Jurkat, Clone E6-1 (cell line): ENCODE measurements around the gene DBN1. TPM values are rescaled to one million over a fixed set of nuclear protein-coding genes. Genes with fewer than 3 reads are reported as not detected.

ENCODE experiments used
- DNase-seq: peaks from one replicate; pipeline ENCODE4 v3.0.0-alpha.2; 2011; ENCODE audit warnings: low read depth, low spot score
- H3K4me3 ChIP-seq: 2 replicates; pipeline ENCODE4 v1.5.1; 2011; ENCODE audit warnings: mild to moderate bottlenecking, low read length, control low read depth, moderate library complexity
- polyA plus RNA-seq: library from polyadenylated mRNA; unstranded; fragments of >200 nt; gene quantifications from one replicate; pipeline ENCODE4 v1.2.1, GENCODE V29; 2012; ENCODE audit warnings: missing spikeins; ENCODE audit not compliant: insufficient read length, insufficient read depth

DBN1 gene
- 214 TPM for polyA plus RNA-seq

DNA sequence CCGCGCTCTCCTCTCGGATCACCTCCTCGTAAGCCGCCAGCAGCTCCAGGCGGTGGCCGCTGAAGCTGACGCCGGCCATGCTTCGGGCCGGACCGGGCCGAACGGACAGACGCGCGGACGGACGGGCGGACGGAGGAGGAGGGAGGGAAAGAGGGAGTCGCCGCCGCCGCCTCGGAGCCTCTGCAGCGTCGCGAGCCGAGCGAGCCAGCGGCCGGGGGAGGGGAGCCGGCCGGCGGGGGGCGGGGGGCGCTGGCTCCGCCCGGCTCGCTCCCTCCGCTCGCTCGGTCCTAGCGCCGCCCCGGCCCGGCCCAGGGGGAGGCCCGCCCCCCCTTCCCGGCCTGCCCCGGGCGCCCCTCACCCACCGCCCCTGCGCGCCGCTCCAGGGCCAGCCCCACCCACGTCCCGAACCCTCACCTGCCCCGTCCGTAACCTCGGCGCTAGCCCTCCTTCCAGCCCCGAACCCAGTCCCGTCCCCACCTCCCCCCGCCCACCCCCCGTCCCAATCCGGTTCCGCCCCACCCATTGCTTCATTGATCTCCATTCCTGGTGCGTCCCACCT lies at the start of gene DBN1:
Gene DBN1, minus strand, starts transcription at position 192 of the 559 bp plus-strand sequence. Its CDS starts 113 bp downstream, at position 79.
- DNase-seq = no peak

DNA sequence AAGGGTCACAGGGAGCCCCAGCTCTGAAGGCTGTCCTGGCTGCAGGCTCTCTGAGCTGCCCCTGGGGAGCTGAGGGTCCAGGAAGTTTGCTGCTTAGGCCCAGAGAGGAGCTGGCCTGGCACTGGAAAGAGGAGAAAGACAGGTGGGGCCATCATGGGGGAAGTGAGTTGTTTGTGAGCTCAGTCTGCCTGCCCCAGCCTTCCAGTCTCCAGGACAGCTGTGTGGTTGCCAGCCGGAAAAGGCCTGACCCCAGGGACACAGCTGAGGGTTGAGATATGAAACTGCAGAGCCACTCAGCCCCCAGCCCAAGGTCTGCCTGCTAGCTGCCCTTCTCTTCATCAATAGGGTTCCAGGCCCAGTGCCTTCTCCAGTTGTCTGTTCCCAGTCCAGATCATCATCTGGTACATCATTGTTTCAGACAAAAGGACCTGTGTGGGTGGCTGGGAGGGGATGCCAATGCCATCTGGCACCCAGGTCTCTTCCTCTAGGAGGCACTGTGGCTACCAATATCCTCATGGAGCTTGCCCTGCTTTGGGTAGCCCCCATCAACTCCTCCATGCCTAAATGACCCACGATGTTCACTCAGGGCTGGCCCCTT lies 47.6 kb upstream of the DBN1 start:
- DNase-seq = no peak

More for the DNA sequence above, at the start of gene DBN1:
- H3K4me3 ChIP-seq = peak within 1 kb of the TSS; percentile 76

DNA sequence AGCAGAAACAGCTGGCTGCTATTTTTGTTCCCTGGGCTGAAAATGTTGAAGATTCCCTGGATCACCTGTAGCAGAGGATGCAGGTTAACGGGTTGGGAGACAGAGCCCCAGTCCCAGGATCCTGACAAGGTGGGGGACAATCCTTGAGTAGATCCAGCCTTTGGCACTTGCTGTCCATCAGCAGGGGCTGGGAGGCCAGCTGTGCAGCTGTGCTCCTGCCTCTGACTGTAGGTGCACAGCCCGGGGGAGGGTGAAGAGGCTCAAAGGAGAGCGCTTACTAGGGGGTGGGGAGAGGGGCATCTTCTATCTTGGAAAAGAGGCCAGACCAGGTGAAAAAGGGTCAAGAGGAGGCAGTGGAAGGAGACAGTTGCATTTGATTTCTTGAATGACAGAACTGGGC lies 46.8 kb upstream of the DBN1 start:
- no peak overlapping the region for H3K4me3 ChIP-seq
- DNase-seq = no peak

More for the DNA sequence above, 47.6 kb upstream of the DBN1 start:
- no peak overlapping the region for H3K4me3 ChIP-seq

DNA sequence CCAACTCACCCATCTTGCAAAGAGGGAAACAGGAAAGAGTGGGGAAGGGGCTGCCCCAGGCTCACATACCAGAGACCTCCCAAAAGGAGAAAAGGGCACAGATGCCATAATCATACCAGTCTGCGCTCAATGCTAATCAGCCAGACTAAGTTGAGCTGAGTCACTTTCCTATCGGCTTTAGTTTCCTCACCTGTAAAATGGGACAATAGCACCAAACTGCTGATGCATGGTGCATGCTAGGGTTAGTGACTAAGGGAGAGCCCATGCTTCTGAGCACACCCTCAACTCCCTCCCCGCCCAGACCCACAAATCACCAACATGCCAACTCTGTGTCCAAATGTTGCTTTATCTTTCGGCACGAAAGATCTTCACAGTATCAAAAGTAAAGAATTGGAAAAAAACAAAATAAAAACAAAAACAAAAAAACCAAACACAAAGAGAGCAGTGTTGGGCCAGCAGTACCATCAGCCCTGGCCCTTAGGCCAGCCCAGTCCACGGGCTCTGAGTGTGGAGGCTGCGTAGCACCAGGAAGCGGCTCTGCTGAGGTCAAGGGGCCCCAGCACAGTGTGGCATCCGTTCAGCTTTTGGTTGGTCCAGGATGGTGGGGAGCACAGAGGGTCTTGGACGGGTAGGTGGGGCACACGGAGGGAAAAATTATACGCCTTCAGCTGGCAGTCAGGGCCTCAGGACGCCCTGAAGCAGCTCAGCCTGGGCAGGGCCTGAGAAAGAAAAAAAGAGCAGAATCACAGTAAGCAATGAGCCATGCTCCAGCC lies 46.2 kb upstream of the DBN1 start:
- DNase-seq = no peak
- H3K4me3 ChIP-seq = no peak overlapping the region

DNA sequence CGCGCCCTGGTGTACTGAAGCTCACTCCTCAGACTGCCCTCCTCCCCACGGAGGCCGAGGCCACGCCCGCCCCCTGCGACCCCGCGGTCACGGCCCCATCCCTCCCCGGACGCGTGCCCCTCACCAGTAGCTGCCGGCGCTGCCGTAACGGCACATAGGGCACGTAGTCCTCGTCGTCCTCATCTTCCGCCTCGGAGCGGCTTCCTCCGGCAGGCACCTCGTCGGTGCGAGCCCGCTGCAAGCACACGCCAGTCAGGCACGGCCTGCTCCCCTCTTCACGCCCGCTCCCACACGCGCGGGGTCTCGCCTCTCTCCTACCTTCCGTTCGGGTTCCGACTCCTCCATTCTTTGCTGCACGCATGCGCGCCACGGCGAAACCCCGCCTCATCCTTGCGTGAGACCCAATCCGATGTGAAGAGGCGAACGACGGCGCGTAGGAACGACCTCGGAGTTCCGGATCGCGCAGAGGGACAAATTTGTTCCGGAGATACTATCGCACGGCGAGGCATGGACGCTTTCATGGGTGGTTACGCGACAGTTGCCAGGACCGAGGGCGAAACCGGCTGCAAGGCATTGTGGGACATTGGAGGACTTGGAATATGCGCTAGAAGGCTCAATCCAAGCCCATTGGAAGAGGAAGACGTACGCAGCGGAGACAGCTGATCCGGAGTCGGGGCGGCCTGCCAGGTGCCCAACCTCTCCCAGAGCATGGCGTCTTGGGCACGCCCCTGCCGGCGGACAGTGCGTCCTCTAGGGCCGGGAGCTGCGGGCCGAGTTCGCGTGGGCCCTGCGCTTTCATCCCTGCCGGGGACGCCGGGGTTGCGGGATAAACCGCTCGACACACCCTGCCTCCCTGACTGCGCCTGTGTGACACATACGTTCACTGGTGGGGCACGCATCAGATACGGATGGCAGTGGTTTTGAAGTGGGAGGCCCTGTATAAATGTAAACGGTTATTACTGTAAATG lies 43.5 kb upstream of the DBN1 start, which contains the start of gene DDX41:
Gene DDX41, minus strand, starts transcription at position 361 of the 968 bp plus-strand sequence. Its CDS starts 16 bp downstream, at position 345.
- H3K4me3 ChIP-seq = peak within 1 kb of the TSS; percentile 99
- DNase-seq = peak; percentile 96

DNA sequence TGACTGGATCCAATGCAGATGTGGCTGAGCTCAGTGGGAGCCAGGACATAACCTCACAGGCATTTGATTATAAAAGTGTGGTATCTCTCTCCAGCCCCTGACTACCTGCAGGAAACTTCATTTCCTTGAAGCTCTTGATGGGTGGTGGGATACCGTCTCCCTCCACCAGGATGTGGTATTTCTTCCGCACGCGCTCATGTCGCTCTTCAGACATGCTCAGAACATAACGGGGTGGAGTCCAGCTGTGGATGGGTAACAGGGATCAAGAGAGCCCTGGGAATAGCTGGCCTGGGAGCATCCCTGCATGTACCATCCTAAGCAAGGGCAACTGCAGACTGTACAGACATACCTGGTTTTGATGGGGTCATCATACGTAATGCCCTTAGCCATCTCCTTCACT lies 42.1 kb upstream of the DBN1 start:
- H3K4me3 ChIP-seq = peak overlapping the region; percentile 99
- DNase-seq = peak; percentile 66

DNA sequence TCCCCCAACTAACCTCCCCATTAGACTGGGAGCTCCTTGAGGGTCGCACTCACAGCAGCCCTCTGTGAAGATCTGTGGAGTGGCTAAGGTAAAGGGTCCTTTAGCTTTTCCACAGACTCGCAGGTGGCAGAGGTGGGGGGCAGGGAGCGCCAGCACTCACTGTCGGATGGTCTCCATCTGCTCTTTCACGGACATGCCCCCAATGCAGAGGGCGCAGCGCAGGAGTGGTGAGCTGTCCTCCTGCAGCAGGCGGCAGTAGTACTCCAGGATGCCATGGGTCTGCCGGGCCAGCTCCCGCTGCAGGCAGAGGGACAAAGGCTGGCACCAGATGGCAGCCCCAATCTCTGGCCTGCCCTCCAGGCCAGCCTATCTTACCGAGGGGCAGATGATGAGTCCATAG lies 41.1 kb upstream of the DBN1 start:
- no peak overlapping the region for H3K4me3 ChIP-seq
- DNase-seq = no peak

DNA sequence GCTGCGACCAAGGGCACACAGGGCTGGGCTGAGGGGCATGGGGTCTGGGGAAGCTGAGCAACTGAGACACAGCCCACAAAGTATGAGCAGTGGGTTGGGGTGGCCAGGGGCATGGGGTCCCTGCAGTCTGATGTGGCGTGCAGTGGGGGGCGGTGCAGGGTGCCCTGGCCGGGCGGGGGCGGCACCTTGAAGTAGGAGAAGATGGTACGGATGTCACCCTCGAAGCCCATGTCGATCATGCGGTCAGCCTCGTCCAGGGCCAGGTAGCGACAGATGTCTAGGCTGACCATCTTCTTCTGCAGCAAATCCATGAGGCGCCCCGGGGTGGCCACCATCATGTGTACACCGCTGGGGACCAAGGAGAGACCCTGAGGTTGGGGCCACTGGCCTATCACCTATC lies 40.1 kb upstream of the DBN1 start:
- H3K4me3 ChIP-seq = no peak overlapping the region
- no peak for DNase-seq

DNA sequence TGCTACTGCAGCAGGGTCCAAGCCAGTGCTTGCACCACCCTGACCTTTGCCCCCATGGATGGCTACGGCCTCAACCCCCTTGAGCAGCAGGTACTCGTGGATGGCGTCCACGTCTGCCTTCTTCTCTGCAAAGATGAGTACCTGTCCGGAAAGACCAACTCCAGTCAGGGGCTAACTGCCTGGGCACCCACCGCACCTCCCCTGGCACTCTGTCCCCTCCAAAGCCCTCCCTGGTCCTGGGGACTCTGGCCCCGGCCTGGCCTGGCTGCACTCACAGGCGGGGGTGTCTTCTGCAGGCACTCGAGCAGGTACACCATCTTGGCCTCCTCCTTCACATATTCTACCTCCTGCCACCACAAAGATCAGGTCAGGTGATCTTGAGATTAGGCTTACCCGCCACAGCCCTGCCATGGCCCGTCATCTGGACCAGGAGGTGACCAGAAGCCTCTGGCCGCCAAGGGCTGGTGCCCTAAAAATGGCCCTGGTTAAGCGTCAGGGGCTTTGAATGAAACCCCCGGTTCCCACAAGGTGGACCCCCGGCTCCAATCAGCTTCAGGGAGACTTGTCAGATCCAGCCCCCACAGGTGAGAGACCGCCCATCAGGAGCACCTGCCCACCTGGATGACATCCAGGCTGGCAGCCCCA lies 39.4 kb upstream of the DBN1 start:
- no peak overlapping the region for H3K4me3 ChIP-seq
- DNase-seq = no peak

DNA sequence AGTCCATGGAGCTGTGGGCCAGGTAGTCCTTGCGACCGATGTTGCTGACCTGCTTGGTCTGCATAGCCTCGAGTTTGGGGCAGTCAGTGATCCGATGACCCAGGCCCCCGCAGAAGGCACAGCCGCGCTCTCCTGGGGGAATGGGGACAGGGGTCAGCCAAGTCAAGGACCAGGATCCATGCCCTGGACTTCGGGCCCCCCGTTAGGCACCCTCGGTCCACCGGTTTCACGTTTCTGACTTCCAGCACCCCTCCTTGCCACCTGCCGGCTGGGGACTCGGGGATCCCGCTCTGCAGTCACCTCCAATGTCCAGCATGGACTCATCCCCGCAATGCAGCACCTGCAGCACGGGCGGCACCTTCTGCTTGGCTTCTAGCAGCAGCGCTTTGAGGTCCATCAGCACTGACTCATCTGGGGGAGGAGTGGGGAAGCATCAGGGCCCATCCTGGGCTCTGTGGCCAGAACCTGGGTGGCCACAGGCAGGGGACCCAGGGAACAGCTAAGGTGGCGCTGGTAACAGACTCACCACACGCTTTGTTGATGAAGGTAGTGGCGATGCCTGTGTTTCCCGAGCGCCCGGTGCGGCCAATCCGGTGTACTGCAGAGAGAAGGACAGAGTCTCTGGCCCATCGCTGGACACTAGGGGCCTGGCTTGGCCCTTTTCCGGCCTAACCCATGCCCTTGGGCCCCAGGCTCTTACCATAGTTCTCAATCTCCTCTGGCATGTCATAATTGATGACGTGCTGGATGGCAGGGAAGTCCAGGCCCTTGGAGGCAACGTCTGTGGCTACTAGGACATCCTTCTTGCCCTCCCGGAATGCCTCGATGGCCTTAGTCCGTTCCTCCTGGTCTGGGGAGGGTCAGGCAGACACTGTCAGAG lies 38.6 kb upstream of the DBN1 start:
- H3K4me3 ChIP-seq = no peak overlapping the region
- DNase-seq = no peak

DNA sequence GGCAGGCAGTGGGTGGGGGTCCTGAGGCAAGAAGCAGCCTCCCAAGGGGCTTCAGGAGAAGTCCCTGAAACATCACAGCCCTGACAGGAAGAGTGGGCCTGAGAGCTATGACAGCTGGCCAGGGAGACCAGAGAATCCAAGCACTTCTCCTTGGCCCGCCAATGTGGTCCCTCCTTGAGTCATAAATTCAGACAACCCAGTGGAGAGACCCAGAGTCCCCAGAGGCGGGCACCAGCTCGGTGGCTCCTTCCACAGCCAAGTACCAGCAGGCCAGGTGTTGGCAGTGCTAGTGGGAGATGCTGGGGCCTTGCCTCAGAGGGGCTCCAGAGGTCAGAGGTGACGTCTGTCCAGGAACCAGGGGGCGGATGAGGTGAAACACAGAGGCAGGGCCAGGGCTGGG lies 37.7 kb upstream of the DBN1 start:
- no peak for DNase-seq
- no peak overlapping the region for H3K4me3 ChIP-seq

DNA sequence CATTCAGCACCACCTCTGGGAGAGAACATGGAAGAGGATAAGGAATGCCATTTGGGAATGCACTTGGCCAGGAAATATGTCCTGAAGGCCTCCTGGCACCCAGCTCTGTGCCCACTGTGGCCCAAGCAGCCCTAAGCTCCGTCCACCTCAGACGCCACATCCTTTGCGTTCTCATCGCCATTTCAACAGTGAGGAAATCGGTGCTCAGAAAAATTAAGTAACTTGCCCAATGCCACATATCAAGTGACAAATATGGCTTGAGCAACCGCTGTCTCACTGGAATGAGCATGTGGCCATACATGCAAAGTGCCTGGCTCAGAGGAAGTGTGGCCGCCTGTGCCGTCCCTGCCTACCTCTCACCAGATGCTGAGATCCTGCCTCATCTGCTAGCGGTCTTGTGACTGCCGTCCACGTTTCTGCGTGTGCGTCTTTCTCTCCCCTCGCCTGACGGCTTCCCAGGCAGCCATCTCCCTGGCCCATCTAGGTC lies 37.2 kb upstream of the DBN1 start:
- H3K4me3 ChIP-seq = no peak overlapping the region

DNA sequence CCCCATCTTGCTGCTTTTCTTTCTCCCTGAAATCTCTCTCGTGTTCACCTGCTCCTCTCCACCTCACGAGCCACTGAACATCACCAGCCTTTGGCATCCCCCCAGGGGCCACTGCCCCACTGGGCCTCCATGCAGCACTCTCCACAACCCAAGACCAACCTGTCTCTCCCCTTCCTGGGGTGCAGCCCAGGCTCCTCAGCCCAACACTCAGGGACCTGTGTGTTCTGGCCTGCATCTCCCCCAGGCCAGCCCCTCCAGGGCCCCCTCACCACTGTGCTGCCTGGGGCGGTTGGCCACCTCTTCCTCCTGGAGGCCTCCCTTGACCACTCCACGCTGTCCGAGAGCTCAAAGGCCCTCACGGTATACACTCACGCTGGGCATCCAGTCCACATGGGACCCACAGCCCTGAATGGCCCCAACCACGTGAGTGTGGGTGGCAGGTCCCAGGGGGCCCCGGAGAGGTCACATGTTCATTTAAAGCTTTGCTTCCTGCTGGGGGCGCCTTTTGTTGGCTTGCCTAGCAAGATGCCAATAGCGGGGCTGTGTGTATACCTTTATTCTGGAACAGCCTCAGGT lies 36.6 kb upstream of the DBN1 start:
- H3K4me3 ChIP-seq = no peak overlapping the region
- no peak for DNase-seq

More for the DNA sequence above, 37.2 kb upstream of the DBN1 start:
- DNase-seq = no peak

DNA sequence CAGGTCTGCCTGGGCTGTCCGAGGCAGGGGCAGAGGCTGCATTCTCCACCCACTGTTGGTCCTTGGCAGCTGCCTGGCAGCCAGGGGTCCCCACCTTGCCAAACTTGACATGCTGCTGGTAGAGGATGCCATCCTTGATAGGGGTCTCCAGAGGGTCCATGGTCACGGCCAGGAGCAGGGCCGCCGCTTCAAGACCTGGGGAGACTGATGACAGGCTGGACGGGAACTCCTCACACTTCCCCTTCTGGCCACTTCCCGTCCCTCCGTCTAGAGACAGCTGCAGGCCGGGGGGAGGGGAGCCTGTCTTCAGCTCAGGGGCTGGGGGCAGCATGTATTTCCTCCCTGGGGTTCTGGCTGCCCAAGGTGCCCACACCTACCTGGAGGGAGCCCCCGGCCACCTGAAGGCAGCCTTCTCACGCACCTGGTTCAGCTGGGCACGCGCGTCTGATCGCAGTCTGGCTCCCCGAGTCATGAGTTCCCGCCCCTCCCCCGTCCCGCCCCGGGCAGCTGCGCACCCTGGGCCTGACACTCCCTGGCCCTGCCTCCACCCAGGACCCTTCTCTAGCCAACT lies 36.0 kb upstream of the DBN1 start, which contains the start of gene DOK3:
Gene DOK3, minus strand, starts transcription at position 446 of the 571 bp plus-strand sequence. Its CDS starts 286 bp downstream, at position 160.
- no peak within 1 kb of the TSS for H3K4me3 ChIP-seq
- DNase-seq = no peak

DNA sequence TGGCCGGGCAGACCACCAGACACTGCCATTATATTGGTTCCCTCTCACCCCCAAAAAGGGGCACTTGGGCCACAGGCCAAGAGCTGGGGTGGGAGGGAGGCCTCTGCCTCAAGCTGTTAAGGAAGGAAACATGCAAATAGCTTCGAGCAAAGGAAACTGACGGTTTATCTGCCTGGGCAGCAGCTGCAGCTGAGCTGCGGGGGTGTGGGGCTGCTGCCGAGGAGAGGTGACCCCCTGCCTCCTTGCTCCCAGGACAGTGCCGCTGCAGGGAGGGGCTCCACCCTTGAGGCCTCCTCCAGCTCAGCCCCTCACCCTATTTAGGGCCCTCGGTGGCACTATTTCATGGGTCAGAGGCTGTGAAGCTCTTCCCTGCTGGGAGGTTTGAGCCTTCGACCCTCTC lies 35.4 kb upstream of the DBN1 start:
- H3K4me3 ChIP-seq = no peak overlapping the region
- DNase-seq = no peak

DNA sequence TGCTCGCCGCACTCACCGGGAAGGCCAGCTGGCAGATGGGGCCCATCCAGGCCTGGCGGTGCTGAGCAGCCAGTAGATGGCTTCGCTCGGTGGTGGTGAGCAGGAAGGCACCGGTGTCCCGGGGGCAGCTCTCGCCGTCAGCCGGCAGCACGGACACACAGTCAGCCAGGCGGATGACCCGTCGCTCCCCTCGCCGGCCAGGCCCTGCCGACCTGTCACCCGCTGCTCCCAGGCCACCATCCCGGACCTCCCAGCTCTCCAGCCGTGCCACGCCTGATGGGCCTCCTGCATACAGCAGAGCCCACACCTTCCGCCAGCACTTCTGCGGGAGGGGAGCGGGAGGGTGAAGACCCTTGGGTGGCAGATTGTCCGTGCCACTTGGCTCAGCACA lies 34.8 kb upstream of the DBN1 start:
- DNase-seq = no peak
- no peak overlapping the region for H3K4me3 ChIP-seq
